ENCODE results near the gene KLK7.

KLK7 gene

DNA sequence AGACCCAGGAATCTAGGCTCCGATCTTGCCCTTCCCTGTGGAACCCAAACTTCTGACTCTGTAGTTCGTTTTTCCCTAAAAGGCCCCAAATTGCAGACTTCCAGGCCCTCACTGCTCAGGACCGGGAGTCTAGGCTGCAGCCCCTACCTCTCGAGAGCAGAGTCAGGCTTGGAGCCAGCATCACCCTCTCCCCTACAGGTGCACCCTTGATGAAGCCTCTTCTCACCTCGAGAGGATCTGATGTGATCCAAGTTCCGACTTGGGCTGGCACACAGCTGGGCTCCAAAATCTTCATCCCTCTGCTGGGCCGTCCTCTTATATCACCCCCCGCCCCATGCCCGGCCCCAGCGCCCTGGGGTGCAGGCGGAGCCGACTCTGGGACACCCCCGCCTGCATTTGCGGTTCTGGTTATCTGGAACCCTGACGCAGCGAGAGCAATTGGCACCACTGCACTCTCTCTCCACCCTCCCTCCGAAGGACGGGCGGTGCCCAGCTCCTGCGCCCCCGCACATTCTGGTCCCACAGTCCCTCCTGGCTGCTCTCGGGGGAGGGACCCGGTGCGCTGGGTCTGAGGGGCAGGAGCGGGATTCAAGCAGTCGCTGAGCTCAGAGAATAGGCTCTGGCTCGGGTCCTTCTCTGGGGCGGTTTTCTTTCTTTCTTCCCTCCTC, at the start of gene KLK7:
Gene KLK7, minus strand, starts transcription at position 293 of the 668 bp plus-strand sequence. CDS start 1,518 bp downstream, outside the sequence.
- DNase-seq (ENCODE audit: low spot score), result no peak

DNA sequence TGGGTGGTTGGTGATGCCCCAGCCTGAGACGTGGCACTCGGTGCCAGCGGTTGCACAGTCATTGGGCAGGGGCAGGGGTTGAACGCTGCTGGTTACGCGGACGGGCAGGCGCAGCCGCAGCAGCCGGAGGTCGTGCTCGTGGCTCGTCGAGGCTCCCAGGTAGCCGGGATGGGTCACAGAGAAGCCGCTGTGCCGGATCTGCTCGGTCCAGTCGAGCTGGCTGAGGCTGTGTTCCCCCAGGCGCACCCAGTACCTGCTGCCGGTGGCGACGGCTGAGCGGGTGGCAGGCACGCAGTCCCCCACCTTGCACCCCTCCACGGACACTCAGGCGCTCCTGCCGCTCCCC, 48.1 kb upstream of the KLK7 start:
- no peak for DNase-seq (ENCODE audit: low spot score)

DNA sequence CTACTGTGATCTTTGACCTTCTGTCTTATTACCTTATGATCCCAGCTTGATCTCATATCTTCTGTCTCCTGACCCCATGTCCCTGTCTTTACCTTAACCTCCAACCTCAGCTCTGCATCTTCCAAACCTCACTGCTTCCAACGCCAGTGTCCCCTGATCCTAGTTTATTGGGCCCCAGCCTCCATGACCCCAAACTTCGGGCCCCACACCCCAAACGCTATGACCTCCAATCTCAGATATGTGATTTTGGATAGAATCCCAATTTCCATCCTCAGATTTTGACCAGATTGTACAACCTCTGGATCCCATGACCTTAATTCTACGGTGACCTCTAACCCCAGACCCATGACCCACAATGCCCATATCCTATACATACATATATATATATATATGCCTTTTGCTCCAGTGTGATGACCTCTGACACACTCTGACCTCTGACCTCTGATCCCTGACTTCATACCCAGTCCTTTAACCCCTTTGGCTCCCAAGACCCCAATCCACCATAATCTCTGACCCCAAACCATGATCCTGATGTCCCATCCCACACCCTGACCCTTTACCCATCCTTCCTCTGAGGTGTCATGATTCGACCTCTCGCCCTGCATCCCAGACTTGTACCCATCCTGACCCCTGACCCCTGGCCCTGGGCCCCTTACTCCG, 47.6 kb upstream of the KLK7 start:
- no peak for DNase-seq (ENCODE audit: low spot score)

DNA sequence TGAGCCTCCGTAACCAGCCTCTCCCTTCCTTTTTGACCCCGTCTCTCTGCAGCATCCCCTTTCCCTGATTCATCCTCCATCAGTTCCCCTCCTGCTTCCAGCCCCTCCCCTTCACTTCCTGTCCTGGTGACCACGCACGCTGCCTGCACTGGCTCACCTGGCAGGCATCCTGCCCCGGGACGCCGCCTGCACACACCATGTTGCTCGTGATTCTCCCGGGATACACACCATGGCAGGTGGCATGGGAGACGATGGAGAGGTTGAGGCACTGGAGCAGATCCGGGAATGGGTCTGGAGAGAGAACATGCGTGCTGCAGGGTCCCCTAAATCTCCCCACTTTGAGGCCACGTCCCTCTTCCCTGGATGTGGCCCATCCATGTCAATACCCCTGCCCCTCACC, 46.9 kb upstream of the KLK7 start:
- no peak for DNase-seq (ENCODE audit: low spot score)

DNA sequence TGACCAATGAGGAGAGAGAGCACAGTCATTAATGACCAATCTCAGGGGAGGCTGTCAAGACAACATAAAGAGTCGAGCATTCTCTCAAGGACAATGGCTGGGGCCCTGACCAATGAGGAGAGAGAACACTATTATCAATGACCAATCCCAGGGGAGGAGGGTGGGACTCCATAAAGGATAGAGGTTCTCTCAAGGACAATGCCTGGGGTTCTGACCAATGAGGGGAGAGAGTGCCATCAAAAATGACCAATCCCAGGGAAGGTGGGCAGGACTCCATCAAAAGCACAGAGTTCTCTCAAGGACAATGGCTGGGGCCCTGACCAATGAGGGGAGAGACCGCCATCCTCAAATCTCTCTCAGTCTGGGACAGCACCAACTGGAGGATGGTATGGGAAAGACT, 46.0 kb upstream of the KLK7 start:
- DNase-seq (ENCODE audit: low spot score), result no peak

DNA sequence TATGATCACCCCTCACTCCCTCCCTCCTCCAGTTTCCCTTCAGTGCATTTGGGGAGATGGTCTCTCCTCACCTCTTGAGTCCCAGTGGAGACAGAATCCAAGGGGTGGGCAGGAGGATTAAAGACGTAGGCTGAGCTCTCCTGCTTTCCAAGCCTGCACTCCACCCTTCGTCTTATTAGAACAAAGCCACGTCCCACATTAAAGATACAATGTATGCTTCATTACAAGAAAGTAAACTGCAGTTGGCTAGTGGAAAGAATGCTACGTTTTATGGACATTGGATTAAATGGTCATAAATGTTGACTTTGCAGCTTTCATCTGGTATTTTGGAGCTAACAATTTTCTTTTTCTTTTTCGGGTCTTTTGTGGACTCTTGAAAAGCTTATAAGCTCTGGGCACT, 44.2 kb upstream of the KLK7 start:
- DNase-seq (ENCODE audit: low spot score), result no peak

DNA sequence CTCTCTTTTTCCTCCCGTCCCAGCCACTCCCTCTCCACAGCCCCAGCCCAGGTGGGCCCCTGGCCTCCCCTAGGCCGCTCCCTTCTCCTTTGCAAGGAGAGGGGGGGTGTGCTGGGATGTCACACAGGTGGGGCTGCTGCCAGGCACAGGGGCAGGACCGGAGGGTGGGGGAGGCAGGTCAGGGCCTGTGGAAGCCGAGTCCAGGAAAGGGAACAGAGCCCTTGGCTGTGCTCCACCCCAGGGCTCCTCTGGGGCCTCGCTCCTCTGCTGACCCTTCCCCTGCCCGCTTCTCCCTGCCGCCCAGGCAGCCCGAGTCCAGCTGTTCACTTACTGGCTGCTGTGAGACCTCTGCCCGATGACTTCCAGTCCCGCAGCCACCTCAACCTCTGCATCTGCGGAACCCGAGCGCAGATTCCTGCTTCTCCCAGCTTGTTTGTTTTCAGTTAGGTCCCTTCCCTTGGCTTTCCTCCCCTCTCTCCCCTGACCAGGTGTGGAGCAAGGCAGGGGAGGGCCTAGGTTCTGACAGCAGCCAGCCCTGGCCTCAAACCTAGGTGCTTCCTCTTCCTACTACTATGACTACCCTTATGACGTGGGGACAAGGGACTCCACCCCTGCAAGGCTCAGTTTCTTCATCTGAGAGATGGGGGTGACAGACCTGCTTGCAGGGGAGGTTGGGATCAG, 43.5 kb upstream of the KLK7 start:
- DNase-seq (ENCODE audit: low spot score), result no peak

DNA sequence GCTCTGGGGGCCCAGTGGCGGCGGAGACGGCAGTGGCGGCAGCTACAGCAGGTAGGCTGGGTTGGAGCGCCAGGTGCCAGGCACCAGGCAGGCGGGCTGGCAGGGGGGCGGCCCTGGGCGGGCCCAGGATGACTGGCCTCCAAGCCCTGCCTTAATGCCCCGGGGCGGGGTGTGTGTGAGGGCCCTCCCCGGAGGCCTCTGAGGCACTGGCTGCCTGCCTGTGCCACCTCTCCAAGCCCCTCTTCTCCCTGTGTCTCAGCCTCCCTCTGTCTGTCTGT, 42.8 kb upstream of the KLK7 start, which contains the start of gene KLK11:
Gene KLK11, minus strand, starts transcription at position 63 of the 278 bp plus-strand sequence. CDS start 985 bp downstream, outside the sequence.
- DNase-seq (ENCODE audit: low spot score), result no peak

DNA sequence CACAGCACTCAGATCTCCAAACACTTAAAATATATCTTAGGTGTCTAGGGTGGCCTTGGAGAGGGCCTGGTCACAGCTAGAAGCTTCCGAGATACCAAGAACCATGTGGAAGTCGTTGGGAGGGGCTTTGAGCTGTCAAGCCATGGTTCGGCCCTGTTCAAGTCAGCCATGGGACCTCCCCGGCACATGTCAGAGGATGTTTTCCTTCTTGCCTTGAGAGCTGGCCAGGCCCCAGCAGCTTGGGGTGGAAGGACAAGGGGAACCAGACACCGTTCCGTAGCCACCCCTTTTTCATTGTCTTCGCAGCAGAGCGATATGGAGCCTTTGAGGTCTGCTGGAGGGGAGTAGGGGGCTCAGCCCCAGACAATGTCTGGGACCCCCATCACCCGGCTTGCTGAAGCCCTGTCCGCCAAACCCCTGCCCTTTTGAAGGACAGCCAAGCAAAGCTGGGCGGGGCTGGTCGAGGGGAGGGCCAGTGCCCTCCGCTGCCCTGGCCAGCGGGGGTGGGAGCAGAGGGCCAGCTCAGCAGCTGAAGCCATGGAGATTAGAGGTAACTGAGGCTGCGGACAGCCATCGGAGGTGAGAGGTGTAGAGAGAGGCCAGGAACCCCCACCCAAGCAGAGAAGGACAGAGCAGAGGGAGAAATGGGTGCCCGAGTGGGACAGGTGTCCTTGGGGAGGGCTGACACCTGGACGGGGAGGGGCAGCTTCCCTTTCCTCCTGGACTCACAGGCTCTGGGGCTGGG, 42.3 kb upstream of the KLK7 start:
- DNase-seq (ENCODE audit: low spot score), result no peak

DNA sequence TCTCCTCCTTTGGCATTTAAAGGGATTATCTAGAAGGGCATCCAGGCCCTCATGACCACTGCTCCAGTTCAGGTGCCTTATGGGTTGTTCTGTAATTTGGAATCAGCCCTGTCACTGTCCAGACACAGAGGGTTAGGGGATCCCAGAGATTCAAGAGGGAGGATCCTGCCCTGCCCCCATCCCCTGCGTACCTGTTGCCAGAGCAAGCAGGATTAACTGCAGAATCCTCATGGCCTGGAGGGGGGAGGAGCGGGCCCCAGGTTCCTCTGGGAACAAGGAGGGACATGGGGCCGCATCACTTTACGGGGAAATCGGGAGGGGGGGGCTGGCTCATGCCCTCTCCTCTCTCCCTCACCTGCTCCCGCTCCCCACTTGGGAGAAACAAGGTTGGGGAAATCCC, 41.7 kb upstream of the KLK7 start:
- no peak for DNase-seq (ENCODE audit: low spot score)

DNA sequence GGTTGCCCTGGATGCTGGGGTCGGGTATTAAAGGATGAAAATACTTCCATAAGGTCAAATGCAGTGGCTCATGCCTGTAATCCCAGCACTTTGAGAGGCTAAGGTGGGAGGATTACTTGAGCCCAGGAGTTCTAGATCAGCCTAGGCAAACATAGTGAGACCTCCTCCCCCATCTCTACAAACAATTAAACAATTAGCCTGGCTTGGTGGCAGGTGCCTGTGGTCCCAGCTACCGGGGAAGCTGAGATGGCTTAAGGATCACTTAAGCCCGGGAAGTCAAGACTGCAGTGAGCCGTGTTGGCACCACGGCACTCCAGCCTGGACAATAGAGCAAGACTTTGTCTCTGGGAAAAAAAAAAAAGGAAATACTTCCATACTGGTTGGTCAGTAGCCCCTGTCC, 41.2 kb upstream of the KLK7 start:
- no peak for DNase-seq (ENCODE audit: low spot score)

DNA sequence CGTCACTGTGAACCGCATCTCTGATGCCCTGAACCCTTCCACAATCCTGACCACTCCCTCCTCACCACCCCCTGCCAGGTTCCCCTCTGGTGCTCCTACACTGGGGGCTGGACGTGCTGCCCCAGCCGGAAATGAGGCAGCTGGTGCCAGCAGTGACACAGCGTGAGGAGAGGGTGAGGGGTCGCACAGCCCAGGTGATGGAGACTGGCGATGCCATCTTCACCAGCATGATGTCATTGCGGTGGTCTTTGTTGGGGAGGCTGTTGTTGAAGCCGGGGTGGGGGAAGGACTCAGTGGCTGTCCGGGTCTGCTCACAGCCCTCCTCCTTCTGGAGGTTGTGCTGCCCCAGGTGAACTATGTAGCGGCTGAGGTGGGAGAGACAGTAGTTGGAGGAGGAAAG, 40.2 kb upstream of the KLK7 start:
- no peak for DNase-seq (ENCODE audit: low spot score)

DNA sequence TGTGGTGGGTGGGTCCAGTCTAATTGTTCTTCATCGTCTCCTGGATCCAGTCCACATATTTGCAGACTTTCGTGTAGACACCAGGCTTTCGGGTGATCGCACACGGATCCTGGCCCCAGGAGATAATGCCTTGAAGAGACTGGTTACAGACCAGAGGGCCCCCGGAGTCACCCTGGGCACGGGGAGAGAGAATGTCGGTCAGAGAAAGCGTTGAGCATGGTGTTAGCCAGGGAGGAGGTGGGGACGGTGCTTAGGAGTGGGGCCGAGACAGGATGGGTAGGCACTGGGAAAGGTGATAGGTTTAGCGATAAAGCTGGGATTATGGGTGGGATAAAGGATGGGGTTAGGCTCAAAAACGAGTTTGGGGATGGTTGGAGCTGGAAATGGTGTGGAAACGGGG, 38.8 kb upstream of the KLK7 start:
- no peak for DNase-seq (ENCODE audit: low spot score)

DNA sequence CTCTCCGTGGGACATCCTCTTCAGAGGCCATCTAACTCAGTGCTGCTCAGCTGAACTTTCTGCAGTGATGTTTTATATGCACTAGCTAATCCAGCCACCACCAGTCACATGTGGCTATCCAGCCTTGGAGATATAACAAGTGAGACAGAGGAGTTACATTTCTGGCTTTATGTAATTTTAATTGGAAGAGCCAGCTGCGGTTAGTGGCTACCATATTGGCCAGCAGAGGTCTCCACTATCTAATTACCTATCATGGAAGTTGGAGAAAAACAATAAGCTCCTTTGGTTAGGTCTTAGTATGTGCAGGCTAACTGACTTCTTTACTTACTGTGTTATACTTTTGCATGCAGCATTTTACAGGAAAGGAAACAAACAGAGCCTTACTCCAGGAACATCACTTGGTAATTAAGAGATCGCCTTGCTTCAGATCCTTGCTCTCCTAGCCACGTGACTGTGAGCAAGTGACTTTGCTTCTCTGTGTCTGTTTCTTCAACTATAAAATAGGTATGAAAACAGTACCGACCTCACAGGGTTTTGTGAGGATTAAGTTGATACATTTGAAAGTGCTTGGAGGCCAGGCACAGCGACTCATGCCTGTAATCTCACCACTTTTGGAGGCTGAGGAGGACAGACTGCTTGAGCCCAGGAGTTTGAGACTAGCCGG, 37.4 kb upstream of the KLK7 start:
- peak; percentile 5 for DNase-seq (ENCODE audit: low spot score)

DNA sequence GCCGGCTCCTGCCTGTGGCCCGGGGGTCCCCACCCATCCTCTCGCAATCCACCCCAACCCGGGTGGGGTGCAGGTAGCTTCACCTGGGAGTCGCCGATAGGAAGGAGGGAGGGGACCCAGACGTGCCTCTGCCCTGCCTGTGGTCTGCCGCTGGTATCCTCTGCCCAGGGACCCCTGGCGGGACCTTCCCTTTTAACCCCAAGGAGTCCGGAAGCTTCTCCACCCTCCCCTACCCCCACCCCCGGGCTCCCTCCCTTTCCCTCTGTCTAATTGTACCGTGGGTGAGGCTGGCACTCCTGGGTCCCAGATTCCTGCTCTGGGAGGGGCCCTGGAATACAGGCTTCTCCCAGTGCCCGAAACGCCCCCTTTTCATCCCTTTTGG, 35.8 kb upstream of the KLK7 start, which contains the start of gene KLK10:
Gene KLK10, minus strand, starts transcription at position 166 of the 382 bp plus-strand sequence. CDS start 579 bp downstream, outside the sequence.
- DNase-seq (ENCODE audit: low spot score), result no peak

DNA sequence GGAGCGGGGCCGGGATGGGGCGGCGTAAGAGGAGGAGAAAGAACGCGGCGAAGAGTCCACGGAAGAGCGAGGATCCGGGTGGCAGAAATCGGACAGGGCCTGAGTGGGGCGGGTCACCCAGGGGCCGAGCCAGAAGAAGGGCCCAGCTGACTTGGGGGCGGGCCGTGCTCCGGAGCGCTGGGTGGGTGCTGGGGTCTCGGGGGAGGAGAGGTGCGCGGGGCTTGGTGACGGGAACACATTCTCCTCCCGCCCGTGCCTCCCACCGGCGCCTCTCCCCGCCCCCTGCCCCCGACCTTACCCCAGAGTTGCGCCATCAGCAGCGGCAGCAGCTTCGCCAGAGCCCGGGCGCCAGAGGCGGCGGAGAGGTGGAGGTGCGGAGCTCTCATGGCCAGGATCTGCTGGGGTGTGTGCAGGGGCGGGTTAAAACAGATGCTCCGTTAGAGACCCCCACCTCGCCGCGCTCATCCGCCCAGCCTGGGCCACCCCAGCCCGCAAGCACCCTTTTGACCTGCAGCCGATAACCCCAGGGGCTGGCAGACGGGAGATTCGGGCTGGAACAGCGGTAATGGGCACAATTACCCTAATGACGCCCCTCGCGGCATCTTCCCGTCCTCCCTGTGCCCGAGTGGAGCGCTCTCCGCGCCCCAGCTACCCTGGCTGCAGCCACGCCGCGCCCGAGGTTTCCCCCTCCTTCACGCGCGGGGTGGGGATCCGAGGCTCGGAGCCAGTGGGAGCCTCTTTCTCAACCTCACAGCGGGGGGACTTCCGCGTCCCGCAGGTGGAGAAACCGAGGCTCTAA, 35.2 kb upstream of the KLK7 start:
- DNase-seq (ENCODE audit: low spot score), result no peak

DNA sequence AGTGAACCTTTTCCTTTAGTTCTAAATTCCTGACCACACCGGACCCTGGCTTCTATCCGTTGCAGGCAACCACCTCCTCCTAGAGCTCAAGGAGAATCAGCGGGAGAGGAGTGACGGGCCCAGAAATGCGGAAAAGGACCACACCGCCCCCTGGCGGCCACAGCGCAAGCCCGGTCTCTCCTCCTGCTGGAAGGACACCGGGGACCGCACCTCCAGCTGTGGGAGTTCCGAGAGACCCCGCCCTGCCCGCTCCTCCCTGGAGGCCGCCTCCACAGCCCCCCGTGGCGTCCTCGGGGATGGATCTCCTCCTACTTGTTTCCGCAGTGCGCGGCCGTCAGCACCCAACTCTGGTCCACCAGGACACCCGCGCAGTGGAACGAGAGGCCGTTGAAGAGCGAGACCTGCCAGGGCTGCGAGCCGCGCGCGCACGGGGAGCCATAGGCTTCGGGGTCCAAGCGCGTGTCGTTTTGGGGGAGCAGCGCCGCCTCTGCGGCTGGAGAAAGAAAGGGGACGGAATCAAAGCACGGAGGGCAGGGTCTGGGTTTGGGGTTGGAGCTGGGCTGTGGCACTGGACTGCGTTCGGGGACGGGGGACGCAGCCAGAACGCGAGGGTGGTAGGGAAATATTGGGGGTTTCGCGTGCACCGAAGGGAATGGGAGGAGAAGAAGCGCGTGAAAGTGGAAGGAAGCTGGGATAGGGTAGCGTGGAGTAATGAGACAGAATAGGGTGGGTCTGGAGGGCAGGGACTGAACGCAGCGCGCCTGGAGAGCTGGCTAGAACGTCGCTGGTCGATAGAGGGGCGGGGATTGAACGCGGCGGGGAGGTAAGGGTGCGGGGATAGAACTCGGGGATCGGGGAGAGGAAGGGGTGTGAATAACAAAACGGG, 33.3 kb upstream of the KLK7 start:
- DNase-seq (ENCODE audit: low spot score), result peak; percentile 60

DNA sequence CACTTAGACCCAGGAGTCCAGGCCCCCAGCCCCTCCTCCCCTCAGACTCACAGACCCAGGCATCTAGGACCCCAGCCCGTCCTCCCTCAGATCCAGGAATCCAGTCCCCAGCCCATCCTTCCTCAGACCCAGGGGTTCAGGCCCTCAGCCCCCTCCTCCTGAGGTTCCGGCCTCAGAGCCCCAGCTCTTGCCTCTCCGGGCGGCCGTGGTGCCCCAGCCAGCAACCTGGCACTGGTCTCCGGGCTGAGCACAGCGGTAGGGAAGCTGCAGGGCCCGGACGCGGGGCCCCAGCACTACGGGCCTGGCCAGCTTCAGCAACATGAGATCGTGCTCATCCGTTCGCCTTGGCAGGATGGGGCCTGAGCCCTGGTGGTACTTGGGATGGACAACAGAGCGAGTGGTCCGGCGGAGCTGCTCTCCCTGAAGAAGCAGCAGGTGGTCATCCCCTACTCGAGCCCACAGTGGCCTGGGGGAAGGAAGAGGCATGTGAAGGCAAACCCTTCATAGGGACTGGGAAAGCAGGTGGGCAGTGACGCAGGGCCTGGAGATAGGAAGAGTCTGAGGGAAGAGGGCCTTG, 32.1 kb upstream of the KLK7 start:
- no peak for DNase-seq (ENCODE audit: low spot score)

DNA sequence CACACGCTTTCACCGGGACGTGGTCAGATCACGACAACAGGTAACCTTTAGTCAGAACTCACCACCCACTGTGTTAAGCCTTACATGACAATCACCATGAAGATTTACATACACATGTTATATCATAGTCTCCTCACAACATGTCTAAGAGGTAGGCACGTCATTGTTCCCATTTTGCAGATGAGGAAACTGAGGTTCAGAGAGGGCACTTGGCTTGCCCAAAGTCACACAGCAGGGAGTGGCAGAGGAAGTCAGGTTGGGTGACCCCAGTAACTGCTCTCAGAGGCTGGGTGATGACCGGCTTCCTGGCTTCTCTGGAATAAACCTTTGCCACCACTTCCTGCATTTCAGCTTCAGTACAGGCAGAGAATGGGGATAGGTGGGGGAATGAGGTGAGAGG, 30.5 kb upstream of the KLK7 start:
- no peak for DNase-seq (ENCODE audit: low spot score)

DNA sequence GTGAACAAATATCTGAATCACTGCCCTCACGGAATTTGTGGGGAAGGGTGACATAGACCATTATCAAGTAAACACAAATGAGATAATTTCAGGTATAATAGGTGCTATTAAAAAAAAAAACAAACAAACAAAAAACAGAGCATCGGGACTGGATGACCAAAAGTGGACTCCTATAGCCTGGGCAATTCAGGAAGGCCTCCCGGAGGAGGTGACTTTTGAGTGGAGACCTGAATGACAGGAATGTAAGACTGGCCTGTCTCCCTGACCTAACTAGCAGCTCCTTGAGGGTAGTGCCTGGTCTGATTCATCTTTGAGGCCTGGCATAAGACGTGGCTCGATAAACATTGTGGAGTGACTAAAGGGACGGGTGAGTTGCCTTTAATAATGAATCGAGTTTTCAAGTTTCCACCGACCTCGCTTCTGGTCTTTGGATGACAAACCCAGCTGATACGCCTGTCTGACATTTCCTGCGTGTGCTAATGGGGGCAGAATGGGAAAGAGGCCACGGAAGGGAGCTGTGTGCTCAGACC, 29.0 kb upstream of the KLK7 start:
- DNase-seq (ENCODE audit: low spot score), result no peak

All from hematopoietic multipotent progenitor cell treated with erythropoietin and hydrocortisone succinate and interleukin-3 and kit ligand, for 15 days (in vitro differentiated cells).